Panc1 (cell line): ENCODE measurements around the gene SLC17A2. TPM values are rescaled to one million over a fixed set of nuclear protein-coding genes. Genes with fewer than 3 reads are reported as not detected.

Source experiments
- ATAC-seq: fragments of 200-7000 bp; cut with Tn5 transposase; 2 replicates; pipeline ENCODE4 v1.9.1; 2020; ENCODE audit warnings: mild to moderate bottlenecking, moderate library complexity
- BruUV-seq: library from RNA; stranded (reverse); fragments of 400-500 nt; replicated peaks from 2 replicates; lab custom pipeline; 2021; lab: Mats Ljungman, UMichigan
- CTCF ChIA-PET: fragments of 300-600 bp; sonication (Branson Sonifier 250); formaldehyde crosslinking; loops from one replicate; lab custom pipeline; 2022; ENCODE audit warnings: antibody characterized with exemption; lab: Charles Lee
- POLR2A ChIA-PET: fragments of 300-600 bp; sonication (Branson Sonifier 250); formaldehyde crosslinking; loops from one replicate; lab custom pipeline; 2022; ENCODE audit warnings: antibody characterized with exemption; lab: Charles Lee
- DNase-seq: peaks from one replicate; pipeline ENCODE4 v3.0.0-alpha.2; 2010; ENCODE audit warnings: low read depth, low spot score
- H3K27ac ChIP-seq: 2 replicates; pipeline ENCODE4 v1.5.1; 2011; ENCODE audit warnings: mild to moderate bottlenecking, low read length, inconsistent platforms
- H3K27me3 ChIP-seq: fragments of 200-500 bp; sonication (Bioruptor generic); 2 replicates; pipeline ENCODE4 v1.6.0; 2014; ENCODE audit warnings: low read length, inconsistent platforms; ENCODE audit not compliant: control insufficient read depth, insufficient read depth
- H3K36me3 ChIP-seq: fragments of 200-500 bp; sonication (Bioruptor generic); 2 replicates; pipeline ENCODE4 v1.5.1; 2014; ENCODE audit warnings: inconsistent platforms, mild to moderate bottlenecking, low read length, moderate library complexity; ENCODE audit not compliant: control insufficient read depth, insufficient read depth
- H3K4me1 ChIP-seq: 2 replicates; pipeline ENCODE4 v1.5.1; 2011; ENCODE audit warnings: inconsistent platforms, mild to moderate bottlenecking, low read length, moderate library complexity; ENCODE audit not compliant: control insufficient read depth, insufficient read depth
- H3K4me3 ChIP-seq, 2 experiments: 2 replicates each; pipeline ENCODE4 v1.5.1; 2011 to 2012; ENCODE audit warnings: low read depth in 2 of 2, low read length in 2 of 2, mild to moderate bottlenecking in 2 of 2, inconsistent platforms in 1 of 2, moderate library complexity in 1 of 2
- H3K9me3 ChIP-seq: fragments of 200-500 bp; sonication (Bioruptor generic); 2 replicates; pipeline ENCODE4 v1.5.1; 2014; ENCODE audit warnings: low read depth, mild to moderate bottlenecking, inconsistent platforms, low read length, moderate library complexity; ENCODE audit not compliant: control insufficient read depth, insufficient read depth
- POLR2AphosphoS5 ChIP-seq: IDR thresholded peaks from 2 replicates; pipeline ENCODE4 v1.6.1; 2012; ENCODE audit warnings: mild to moderate bottlenecking, low read depth, low read length, moderate library complexity
- SIN3A ChIP-seq: IDR thresholded peaks from 2 replicates; pipeline ENCODE4 v1.6.1; 2012; ENCODE audit warnings: low read depth, mild to moderate bottlenecking, low read length, moderate library complexity, borderline replicate concordance; ENCODE audit not compliant: insufficient read depth
- TCF7L2 ChIP-seq: IDR thresholded peaks from 2 replicates; pipeline ENCODE4 v1.6.1; 2011; ENCODE audit warnings: mild to moderate bottlenecking, low read depth, low read length, inconsistent platforms
- in situ Hi-C: cut with HindIII; loops from 2 replicates; pipeline ENCODE4 v1.10.0; 2016; ENCODE audit warnings: low sequenced_read_pairs, low pct_unique_long_range_greater_than_20kb
- intact Hi-C: fragments of 100-400 bp; cut with micrococcal nuclease; formaldehyde crosslinking; loops from one replicate; pipeline ENCODE4 v1.10.0; 2022; ENCODE audit not compliant: unreplicated experiment
- total RNA-seq: library from RNA; stranded (reverse); gene quantifications from one replicate; pipeline ENCODE4 v1.2.1, GENCODE V29; 2021; ENCODE audit not compliant: unreplicated experiment
- TF ChIP-seq, protein P1 (sequence below), 2 experiments: IDR thresholded peaks; 2 replicates each; pipeline ENCODE4 v1.6.1; 2011 to 2012; ENCODE audit warnings: low read depth in 2 of 2, control low read depth in 1 of 2, low read length in 1 of 2, mild to moderate bottlenecking in 1 of 2, moderate library complexity in 1 of 2; ENCODE audit not compliant: insufficient read depth in 1 of 2
- TF ChIP-seq, protein P2 (sequence below): fragments of 450-650 bp; IDR thresholded peaks from 2 replicates; pipeline ENCODE4 v1.5.1; 2017; ENCODE audit warnings: mild to moderate bottlenecking

SLC17A2 gene
- total RNA-seq, 1 experiment from 2014 or later: not detected

DNA sequence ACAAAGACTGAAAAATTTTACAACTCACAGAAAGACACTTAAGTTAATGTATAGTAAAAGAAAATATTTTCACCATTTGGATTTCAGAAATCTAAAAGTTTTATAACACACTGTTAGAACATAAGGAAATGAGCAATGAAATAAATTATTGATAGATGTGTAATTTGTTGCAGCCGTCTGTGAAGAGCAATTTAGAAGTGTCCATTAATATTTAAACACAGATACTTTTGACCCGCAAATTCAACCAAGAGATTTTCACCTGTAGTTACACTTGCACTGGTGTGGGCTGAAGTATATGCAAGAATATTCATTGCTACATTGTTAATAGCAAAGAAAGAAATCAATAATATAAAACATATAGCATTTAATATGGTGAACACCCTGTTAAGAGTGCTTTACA is 41.9 kb downstream of the SLC17A2 start:
- Histone ChIP-seq H3K4me1 (no peaks in the 10 kb centered on the region), H3K4me3 (no peak overlapping the region), H3K27me3 (peaks cover 3% of the 10 kb centered on the region; the same call in 1 of the 2 replicates), H3K9me3 (no peaks in the 10 kb centered on the region), H3K27ac (no peak overlapping the region), H3K36me3 (no peaks in the 10 kb centered on the region)
- in situ Hi-C loops (no loop called here), intact Hi-C loops (no loop called here)
- TF ChIP-seq SIN3A (no peak), TCF7L2 (no peak)
- TF ChIP-seq, protein P1, sequence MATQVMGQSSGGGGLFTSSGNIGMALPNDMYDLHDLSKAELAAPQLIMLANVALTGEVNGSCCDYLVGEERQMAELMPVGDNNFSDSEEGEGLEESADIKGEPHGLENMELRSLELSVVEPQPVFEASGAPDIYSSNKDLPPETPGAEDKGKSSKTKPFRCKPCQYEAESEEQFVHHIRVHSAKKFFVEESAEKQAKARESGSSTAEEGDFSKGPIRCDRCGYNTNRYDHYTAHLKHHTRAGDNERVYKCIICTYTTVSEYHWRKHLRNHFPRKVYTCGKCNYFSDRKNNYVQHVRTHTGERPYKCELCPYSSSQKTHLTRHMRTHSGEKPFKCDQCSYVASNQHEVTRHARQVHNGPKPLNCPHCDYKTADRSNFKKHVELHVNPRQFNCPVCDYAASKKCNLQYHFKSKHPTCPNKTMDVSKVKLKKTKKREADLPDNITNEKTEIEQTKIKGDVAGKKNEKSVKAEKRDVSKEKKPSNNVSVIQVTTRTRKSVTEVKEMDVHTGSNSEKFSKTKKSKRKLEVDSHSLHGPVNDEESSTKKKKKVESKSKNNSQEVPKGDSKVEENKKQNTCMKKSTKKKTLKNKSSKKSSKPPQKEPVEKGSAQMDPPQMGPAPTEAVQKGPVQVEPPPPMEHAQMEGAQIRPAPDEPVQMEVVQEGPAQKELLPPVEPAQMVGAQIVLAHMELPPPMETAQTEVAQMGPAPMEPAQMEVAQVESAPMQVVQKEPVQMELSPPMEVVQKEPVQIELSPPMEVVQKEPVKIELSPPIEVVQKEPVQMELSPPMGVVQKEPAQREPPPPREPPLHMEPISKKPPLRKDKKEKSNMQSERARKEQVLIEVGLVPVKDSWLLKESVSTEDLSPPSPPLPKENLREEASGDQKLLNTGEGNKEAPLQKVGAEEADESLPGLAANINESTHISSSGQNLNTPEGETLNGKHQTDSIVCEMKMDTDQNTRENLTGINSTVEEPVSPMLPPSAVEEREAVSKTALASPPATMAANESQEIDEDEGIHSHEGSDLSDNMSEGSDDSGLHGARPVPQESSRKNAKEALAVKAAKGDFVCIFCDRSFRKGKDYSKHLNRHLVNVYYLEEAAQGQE (IDR thresholded peaks at IDR 0.05; ENCODE audit: insufficient read depth in 1 of 2, low read depth in 2 of 2, low read length in 1 of 2): no peak
- ATAC-seq: no peak
- DNase-seq: no peak
- ChIA-PET CTCF (no interaction called here), POLR2A (no interaction called here)
- BruUV-seq: no TSS peak

DNA sequence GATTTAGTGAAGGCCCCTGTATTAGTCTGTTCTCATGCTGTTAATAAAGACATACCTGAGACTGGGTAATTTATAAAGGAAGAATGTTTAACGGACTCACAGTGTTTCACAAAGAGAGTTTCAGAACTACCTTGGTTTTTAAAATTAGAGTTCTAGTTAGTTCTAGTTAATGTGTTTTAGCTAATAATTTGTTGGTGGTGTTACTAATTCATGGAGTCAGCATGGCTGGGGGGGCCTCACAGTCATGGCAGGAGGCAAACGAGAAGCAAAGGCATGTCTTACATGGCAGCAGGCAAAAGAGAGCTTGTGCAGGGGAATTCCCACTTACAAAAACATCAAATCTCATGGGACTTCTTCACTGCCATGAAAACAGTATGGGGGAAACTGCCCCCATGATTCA is 44.4 kb downstream of the SLC17A2 start:
- Histone ChIP-seq H3K36me3 (no peaks in the 10 kb centered on the region), H3K27me3 (peaks cover 3% of the 10 kb centered on the region; the same call in 1 of the 2 replicates), H3K4me1 (no peaks in the 10 kb centered on the region), H3K4me3 (no peak overlapping the region), H3K9me3 (no peaks in the 10 kb centered on the region), H3K27ac (no peak overlapping the region)
- intact Hi-C loops: no loop called here
- TF ChIP-seq, protein P2, sequence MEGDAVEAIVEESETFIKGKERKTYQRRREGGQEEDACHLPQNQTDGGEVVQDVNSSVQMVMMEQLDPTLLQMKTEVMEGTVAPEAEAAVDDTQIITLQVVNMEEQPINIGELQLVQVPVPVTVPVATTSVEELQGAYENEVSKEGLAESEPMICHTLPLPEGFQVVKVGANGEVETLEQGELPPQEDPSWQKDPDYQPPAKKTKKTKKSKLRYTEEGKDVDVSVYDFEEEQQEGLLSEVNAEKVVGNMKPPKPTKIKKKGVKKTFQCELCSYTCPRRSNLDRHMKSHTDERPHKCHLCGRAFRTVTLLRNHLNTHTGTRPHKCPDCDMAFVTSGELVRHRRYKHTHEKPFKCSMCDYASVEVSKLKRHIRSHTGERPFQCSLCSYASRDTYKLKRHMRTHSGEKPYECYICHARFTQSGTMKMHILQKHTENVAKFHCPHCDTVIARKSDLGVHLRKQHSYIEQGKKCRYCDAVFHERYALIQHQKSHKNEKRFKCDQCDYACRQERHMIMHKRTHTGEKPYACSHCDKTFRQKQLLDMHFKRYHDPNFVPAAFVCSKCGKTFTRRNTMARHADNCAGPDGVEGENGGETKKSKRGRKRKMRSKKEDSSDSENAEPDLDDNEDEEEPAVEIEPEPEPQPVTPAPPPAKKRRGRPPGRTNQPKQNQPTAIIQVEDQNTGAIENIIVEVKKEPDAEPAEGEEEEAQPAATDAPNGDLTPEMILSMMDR: no peak
- no peak for TF ChIP-seq POLR2AphosphoS5
- TF ChIP-seq SIN3A: no peak
- no peak for TF ChIP-seq TCF7L2
- TF ChIP-seq, protein P1 (IDR thresholded peaks at IDR 0.05; ENCODE audit: insufficient read depth in 1 of 2, low read depth in 2 of 2, low read length in 1 of 2): no peak
- CTCF ChIA-PET: no interaction called here
- no TSS peak for BruUV-seq
- in situ Hi-C loops: no loop called here
- POLR2A ChIA-PET: no interaction called here
- DNase-seq (no peak), ATAC-seq (no peak)
